ENCODE measurements around the gene TIPIN. TPM values are rescaled to one million over a fixed set of nuclear protein-coding genes. Genes with fewer than 3 reads are reported as not detected.

The TIPIN gene
- polyA plus RNA-seq, 1 of the 3 experiments (the other 2 are of a cell fraction), result 5.7 TPM

GRCh38 chr15:66394915-66395314 is 38.4 kb upstream of the TIPIN start:
- no peak overlapping the region for H3K27ac ChIP-seq (ENCODE audit: low read depth in 2 of 2, low read length in 1 of 2)
- 100% methylated on average over 1 of the region's 1 CpG for WGBS (ENCODE audit: low lambda C conversion rate)
- H3K9me3 ChIP-seq, result no peaks in the 10 kb centered on the region
- TF ChIP-seq USF2 (IDR thresholded peaks at IDR 0.05; ENCODE audit: borderline replicate concordance, low read depth, low read length), result no peak
- TF ChIP-seq GABPA (IDR thresholded peaks at IDR 0.05; ENCODE audit: low read depth), result no peak
- no peak for TF ChIP-seq EZH2phosphoT487 (IDR thresholded peaks at IDR 0.05; ENCODE audit: borderline replicate concordance, low read depth)
- TF ChIP-seq FOSL2 (IDR thresholded peaks at IDR 0.05; ENCODE audit: borderline replicate concordance, low read depth), result no peak
- no peak for TF ChIP-seq FOXJ3 (CRISPR knock-in tag; IDR thresholded peaks at IDR 0.05)
- TF ChIP-seq MAX (IDR thresholded peaks at IDR 0.05; ENCODE audit: low read depth), result no peak
- TF ChIP-seq TCF12 (IDR thresholded peaks at IDR 0.05), result no peak
- no peak overlapping the region for H3K4me2 ChIP-seq
- H3K9me2 ChIP-seq, result no peaks in the 10 kb centered on the region
- ChIA-PET CTCF (interaction anchor here (0.8 to 2.6 kb wide), 2 partner anchors 9 to 110 kb away, joined by 3 to 9 read pairs; partner anchors contain the start of gene ZWILCH), POLR2A (no interaction called here)
- no peaks in the 10 kb centered on the region for H3K27me3 ChIP-seq (ENCODE audit: insufficient read depth)
- no peak for DNase-seq
- H3K4me3 ChIP-seq (ENCODE audit: low read depth in 2 of 2, low read length in 1 of 2), result no peak overlapping the region
- H3F3A ChIP-seq (replicated peaks; ENCODE audit: insufficient read depth), result peaks cover 4% of the 10 kb centered on the region
- no peak overlapping the region for H3K9ac ChIP-seq
- no peak overlapping the region for H2AFZ ChIP-seq (ENCODE audit: low read depth)
- peaks cover 23% of the 10 kb centered on the region; the same call in 1 of the 2 replicates for H4K20me1 ChIP-seq (ENCODE audit: insufficient read depth)
- H3K4me1 ChIP-seq (ENCODE audit: control insufficient read depth in 1 of 2, insufficient read depth in 2 of 2, low read depth in 1 of 2, low read length in 1 of 2), result no peaks in the 10 kb centered on the region; a peak in 1 of 4 replicates
- peaks cover 0 to 8% of the 10 kb centered on the region in 2 experiments for H3K36me3 ChIP-seq (replicated peaks in 1 of 2; ENCODE audit: control insufficient read depth in 1 of 2, insufficient read depth in 2 of 2, low read length in 1 of 2)
- peaks cover 98% of the 10 kb centered on the region for H3K79me2 ChIP-seq (ENCODE audit: insufficient read depth)

GRCh38 chr15:66394472-66394871 is 38.0 kb upstream of the TIPIN start:
- H3K36me3 ChIP-seq (replicated peaks in 1 of 2; ENCODE audit: control insufficient read depth in 1 of 2, insufficient read depth in 2 of 2, low read length in 1 of 2), result peaks cover 0 to 8% of the 10 kb centered on the region in 2 experiments
- H3F3A ChIP-seq (replicated peaks; ENCODE audit: insufficient read depth), result peaks cover 4% of the 10 kb centered on the region
- ChIA-PET POLR2A (no interaction called here), CTCF (interaction anchor here (0.8 to 2.6 kb wide), 3 partner anchors 9 to 111 kb away, joined by 3 to 9 read pairs (median 3); partner anchors contain the start of gene ZWILCH)
- H3K79me2 ChIP-seq (ENCODE audit: insufficient read depth), result peaks cover 100% of the 10 kb centered on the region
- DNase-seq, result no peak
- H3K9me2 ChIP-seq, result no peaks in the 10 kb centered on the region
- no peak overlapping the region for H3K9ac ChIP-seq
- peaks cover 23% of the 10 kb centered on the region; the same call in 1 of the 2 replicates for H4K20me1 ChIP-seq (ENCODE audit: insufficient read depth)
- no peaks in the 10 kb centered on the region for H3K9me3 ChIP-seq
- H3K27ac ChIP-seq (ENCODE audit: low read depth in 2 of 2, low read length in 1 of 2), result no peak overlapping the region
- no peaks in the 10 kb centered on the region for H3K27me3 ChIP-seq (ENCODE audit: insufficient read depth)
- no peak overlapping the region for H3K4me2 ChIP-seq
- H3K4me1 ChIP-seq (ENCODE audit: control insufficient read depth in 1 of 2, insufficient read depth in 2 of 2, low read depth in 1 of 2, low read length in 1 of 2), result no peaks in the 10 kb centered on the region; a peak in 1 of 4 replicates
- H3K4me3 ChIP-seq (ENCODE audit: low read depth in 2 of 2, low read length in 1 of 2), result no peak overlapping the region
- WGBS (ENCODE audit: low lambda C conversion rate), result 100% methylated on average over 1 of the region's 1 CpG
- no peak overlapping the region for H2AFZ ChIP-seq (ENCODE audit: low read depth)
- no peak for TF ChIP-seq RCOR1 (IDR thresholded peaks at IDR 0.05; ENCODE audit: low read length)
- TF ChIP-seq TAF1 (IDR thresholded peaks at IDR 0.05; ENCODE audit: borderline replicate concordance, low read depth, low read length), result no peak
- no peak for TF ChIP-seq ZBTB33 (IDR thresholded peaks at IDR 0.05; ENCODE audit: borderline replicate concordance, low read depth)
- TF ChIP-seq USF1 (IDR thresholded peaks at IDR 0.05; ENCODE audit: borderline replicate concordance, low read depth), result no peak
- TF ChIP-seq REST (IDR thresholded peaks at IDR 0.05; ENCODE audit: low read depth, low read length), result no peak
- TF ChIP-seq YY1 (IDR thresholded peaks at IDR 0.05; ENCODE audit: low read depth), result no peak
- TF ChIP-seq EZH2phosphoT487 (IDR thresholded peaks at IDR 0.05; ENCODE audit: borderline replicate concordance, low read depth), result no peak
- no peak for TF ChIP-seq POLR2AphosphoS5 (IDR thresholded peaks at IDR 0.05; ENCODE audit: low read depth, low read length)
- TF ChIP-seq JUND (IDR thresholded peaks at IDR 0.05), result no peak
- TF ChIP-seq TEAD4 (IDR thresholded peaks at IDR 0.05; ENCODE audit: borderline replicate concordance, insufficient read depth), result no peak
- TF ChIP-seq TCF12 (IDR thresholded peaks at IDR 0.05), result no peak
- no peak for TF ChIP-seq USF2 (IDR thresholded peaks at IDR 0.05; ENCODE audit: borderline replicate concordance, low read depth, low read length)
- no peak for TF ChIP-seq SIN3A (IDR thresholded peaks at IDR 0.05; ENCODE audit: borderline replicate concordance, low read depth, low read length)
- TF ChIP-seq SMC3 (IDR thresholded peaks at IDR 0.05; ENCODE audit: low read depth, low read length), result no peak
- TF ChIP-seq GABPA (IDR thresholded peaks at IDR 0.05; ENCODE audit: low read depth), result no peak
